H9 (cell line): ENCODE measurements around the gene MOSMO. TPM values are rescaled to one million over a fixed set of nuclear protein-coding genes. Genes with fewer than 3 reads are reported as not detected.

Source experiments
- DNase-seq: peaks from one replicate; pipeline ENCODE4 v3.0.0-alpha.2; 2017
- H2AFZ ChIP-seq: one replicate; pipeline ENCODE4 v1.6.1; 2013; ENCODE audit warnings: mild to moderate bottlenecking, low read length, control low read depth, moderate library complexity
- H2AK5ac ChIP-seq: 2 replicates; pipeline ENCODE4 v1.6.1; 2013; ENCODE audit warnings: low read length, control low read depth, mixed read lengths; ENCODE audit not compliant: insufficient read length
- H2BK120ac ChIP-seq: one replicate; pipeline ENCODE4 v1.6.1; 2013; ENCODE audit warnings: low read depth, mild to moderate bottlenecking, low read length, control low read depth, inconsistent platforms; ENCODE audit not compliant: poor library complexity, severe bottlenecking
- H2BK12ac ChIP-seq: 2 replicates; pipeline ENCODE4 v1.6.1; 2013; ENCODE audit warnings: low read length, control low read depth, mixed read lengths, low read depth; ENCODE audit not compliant: insufficient read length
- H2BK15ac ChIP-seq: 2 replicates; pipeline ENCODE4 v1.6.1; 2013; ENCODE audit warnings: low read depth, low read length, control low read depth
- H2BK20ac ChIP-seq: one replicate; pipeline ENCODE4 v1.6.1; 2013; ENCODE audit warnings: low read depth, mild to moderate bottlenecking, low read length, control low read depth, inconsistent platforms; ENCODE audit not compliant: poor library complexity, severe bottlenecking
- H2BK5ac ChIP-seq: 2 replicates; pipeline ENCODE4 v1.6.1; 2013; ENCODE audit warnings: low read length, control low read depth, mixed read lengths; ENCODE audit not compliant: insufficient read length
- H3K14ac ChIP-seq: 2 replicates; pipeline ENCODE4 v1.6.1; 2013; ENCODE audit warnings: low read length, control low read depth; ENCODE audit not compliant: insufficient read depth
- H3K18ac ChIP-seq: 2 replicates; pipeline ENCODE4 v1.6.1; 2013; ENCODE audit warnings: low read depth, mild to moderate bottlenecking, mixed read lengths, low read length, control low read depth; ENCODE audit not compliant: insufficient read length
- H3K23ac ChIP-seq: 2 replicates; pipeline ENCODE4 v1.6.1; 2013; ENCODE audit warnings: low read length, control low read depth, mixed read lengths, low read depth; ENCODE audit not compliant: insufficient read length
- H3K23me2 ChIP-seq: 2 replicates; pipeline ENCODE4 v1.6.1; 2013; ENCODE audit warnings: low read depth, mild to moderate bottlenecking, mixed read lengths, low read length, control low read depth; ENCODE audit not compliant: insufficient read length, poor library complexity, severe bottlenecking
- H3K27ac ChIP-seq: 2 replicates; pipeline ENCODE4 v1.5.1; 2013; ENCODE audit warnings: low read length, control low read depth, mixed read lengths, low read depth; ENCODE audit not compliant: insufficient read length
- H3K27me3 ChIP-seq: 2 replicates; pipeline ENCODE4 v1.6.1; 2013; ENCODE audit warnings: low read length, control low read depth, inconsistent platforms; ENCODE audit not compliant: insufficient read depth
- H3K4ac ChIP-seq: 2 replicates; pipeline ENCODE4 v1.6.1; 2013; ENCODE audit warnings: low read depth, mild to moderate bottlenecking, control low read depth, inconsistent platforms, low read length, moderate library complexity
- H3K4me1 ChIP-seq: 2 replicates; pipeline ENCODE4 v1.6.1; 2013; ENCODE audit warnings: low read length, control low read depth, inconsistent platforms; ENCODE audit not compliant: insufficient read depth
- H3K4me2 ChIP-seq: 2 replicates; pipeline ENCODE4 v1.6.1; 2013; ENCODE audit warnings: low read length, control low read depth, mixed read lengths; ENCODE audit not compliant: insufficient read length, insufficient read depth
- H3K56ac ChIP-seq: 2 replicates; pipeline ENCODE4 v1.6.1; 2013; ENCODE audit warnings: low read depth, mild to moderate bottlenecking, mixed read lengths, low read length, control low read depth; ENCODE audit not compliant: insufficient read length
- H3K79me1 ChIP-seq: 2 replicates; pipeline ENCODE4 v1.6.1; 2013; ENCODE audit warnings: low read depth, mild to moderate bottlenecking, moderate library complexity, low read length, control low read depth, inconsistent platforms; ENCODE audit not compliant: insufficient read depth, poor library complexity, severe bottlenecking
- H3K79me2 ChIP-seq: 2 replicates; pipeline ENCODE4 v1.6.1; 2013; ENCODE audit warnings: low read length, control low read depth, inconsistent platforms; ENCODE audit not compliant: insufficient read depth
- H3K9ac ChIP-seq: 2 replicates; pipeline ENCODE4 v1.6.1; 2013; ENCODE audit warnings: low read length, control low read depth, mixed read lengths; ENCODE audit not compliant: insufficient read length; ENCODE audit errors: extremely low read depth
- H3K9me3 ChIP-seq: one replicate; pipeline ENCODE4 v1.6.1; 2013; ENCODE audit warnings: low read depth, low read length, inconsistent platforms; ENCODE audit not compliant: control insufficient read depth
- H3T11ph ChIP-seq: one replicate; pipeline ENCODE4 v1.6.1; 2013; ENCODE audit warnings: mild to moderate bottlenecking, low read length, control low read depth, inconsistent platforms
- H4K20me1 ChIP-seq: one replicate; pipeline ENCODE4 v1.6.1; 2013; ENCODE audit not compliant: control insufficient read depth, insufficient read length, insufficient read depth
- H4K5ac ChIP-seq: 2 replicates; pipeline ENCODE4 v1.6.1; 2013; ENCODE audit warnings: low read depth, mild to moderate bottlenecking, mixed read lengths, low read length, control low read depth; ENCODE audit not compliant: insufficient read length
- H4K8ac ChIP-seq: replicated peaks from 2 replicates; pipeline ENCODE4 v1.6.1; 2013; ENCODE audit warnings: low read length, control low read depth, mixed read lengths, low read depth; ENCODE audit not compliant: insufficient read length
- H4K91ac ChIP-seq: 2 replicates; pipeline ENCODE4 v1.6.1; 2013; ENCODE audit warnings: low read depth, mild to moderate bottlenecking, moderate library complexity, mixed read lengths, low read length, control low read depth; ENCODE audit not compliant: insufficient read length
- H3K27ac Mint-ChIP-seq, 3 experiments: 2 replicates in 2 of 3; 3 replicates in 1 of 3; pipeline ENCODE4 v1.8.0; 2020 to 2021; ENCODE audit warnings: mixed read lengths in 3 of 3, mild to moderate bottlenecking in 1 of 3, moderate library complexity in 1 of 3
- H3K27me3 Mint-ChIP-seq: 2 replicates; pipeline ENCODE4 v1.8.0; 2021; ENCODE audit warnings: low read depth, mild to moderate bottlenecking, moderate library complexity, mixed read lengths
- H3K36me3 Mint-ChIP-seq, 3 experiments: 2 replicates in 2 of 3; 3 replicates in 1 of 3; pipeline ENCODE4 v1.8.0; 2020 to 2021; ENCODE audit warnings: low read depth in 3 of 3, mixed read lengths in 3 of 3; ENCODE audit not compliant: insufficient read depth in 1 of 3
- H3K4me1 Mint-ChIP-seq, 2 experiments: 2 replicates each; pipeline ENCODE4 v1.8.0; 2020; ENCODE audit warnings: mixed read lengths in 2 of 2
- H3K4me3 Mint-ChIP-seq, 2 experiments: 2 replicates in 1 of 2; 3 replicates in 1 of 2; pipeline ENCODE4 v1.8.0; 2020 to 2021; ENCODE audit warnings: mild to moderate bottlenecking in 2 of 2, mixed read lengths in 2 of 2, moderate library complexity in 1 of 2
- H3K9me3 Mint-ChIP-seq, 2 experiments: 2 replicates in 1 of 2; 3 replicates in 1 of 2; pipeline ENCODE4 v1.8.0; 2020; ENCODE audit warnings: mild to moderate bottlenecking in 2 of 2, mixed read lengths in 2 of 2, moderate library complexity in 1 of 2
- WGBS: extraction: QIAGEN DNeasy Blood & Tissue Kit; methylation state at CpG from one replicate; pipeline ENCODE4 v1.1.7; 2013; ENCODE audit warnings: missing lambda C conversion rate, low lambda C conversion rate, mixed read lengths; ENCODE audit not compliant: insufficient read length; ENCODE audit errors: extremely low coverage; 5-methylcytosine and 5-hydroxymethylcytosine counted together
- total RNA-seq: library from RNA; stranded (reverse); gene quantifications from 2 replicates; pipeline ENCODE4 v1.2.1, GENCODE V29; 2021
- TF ChIP-seq, protein P1 (sequence below): fragments of 200-600 bp; sonication (generic); conservative IDR thresholded peaks from 3 replicates; pipeline ENCODE4 v1.8.0; 2021; ENCODE audit warnings: antibody characterized with exemption, mild to moderate bottlenecking

MOSMO gene
- total RNA-seq, 1 experiment from 2014 or later, result 13.5 TPM

DNA sequence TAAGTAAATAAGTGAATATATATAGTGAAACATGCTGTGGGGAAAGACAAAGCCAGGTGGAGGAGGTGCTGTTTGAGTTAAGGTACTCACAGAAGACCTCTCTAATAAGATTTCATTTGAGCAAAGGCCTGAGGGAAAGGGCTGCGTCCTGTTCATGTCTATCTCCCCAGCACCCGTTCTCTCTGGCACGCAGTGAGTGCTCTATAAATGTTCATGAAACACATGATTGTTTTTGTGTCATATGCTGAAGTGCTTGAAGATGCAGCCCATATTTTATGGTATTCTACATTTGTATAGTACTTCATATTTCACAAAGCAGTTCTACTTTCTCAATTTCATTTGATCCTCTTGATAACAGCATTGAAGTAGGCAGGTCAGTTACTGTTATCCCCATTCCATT, 85.4 kb downstream of the MOSMO start:
- no peak overlapping the region for H2BK12ac ChIP-seq
- H3T11ph ChIP-seq, result no peak overlapping the region
- TF ChIP-seq, protein P1, sequence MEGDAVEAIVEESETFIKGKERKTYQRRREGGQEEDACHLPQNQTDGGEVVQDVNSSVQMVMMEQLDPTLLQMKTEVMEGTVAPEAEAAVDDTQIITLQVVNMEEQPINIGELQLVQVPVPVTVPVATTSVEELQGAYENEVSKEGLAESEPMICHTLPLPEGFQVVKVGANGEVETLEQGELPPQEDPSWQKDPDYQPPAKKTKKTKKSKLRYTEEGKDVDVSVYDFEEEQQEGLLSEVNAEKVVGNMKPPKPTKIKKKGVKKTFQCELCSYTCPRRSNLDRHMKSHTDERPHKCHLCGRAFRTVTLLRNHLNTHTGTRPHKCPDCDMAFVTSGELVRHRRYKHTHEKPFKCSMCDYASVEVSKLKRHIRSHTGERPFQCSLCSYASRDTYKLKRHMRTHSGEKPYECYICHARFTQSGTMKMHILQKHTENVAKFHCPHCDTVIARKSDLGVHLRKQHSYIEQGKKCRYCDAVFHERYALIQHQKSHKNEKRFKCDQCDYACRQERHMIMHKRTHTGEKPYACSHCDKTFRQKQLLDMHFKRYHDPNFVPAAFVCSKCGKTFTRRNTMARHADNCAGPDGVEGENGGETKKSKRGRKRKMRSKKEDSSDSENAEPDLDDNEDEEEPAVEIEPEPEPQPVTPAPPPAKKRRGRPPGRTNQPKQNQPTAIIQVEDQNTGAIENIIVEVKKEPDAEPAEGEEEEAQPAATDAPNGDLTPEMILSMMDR, result no peak
- H4K5ac ChIP-seq, result no peak overlapping the region
- no peaks in the 10 kb centered on the region for H3K27me3 ChIP-seq
- no peak overlapping the region for H2BK20ac ChIP-seq
- Mint-ChIP-seq H3K9me3 (no peaks in the 10 kb centered on the region), H3K4me1 (peaks cover 15 to 17% of the 10 kb centered on the region in 2 experiments), H3K4me3 (no peak overlapping the region), H3K27me3 (no peaks in the 10 kb centered on the region; the same call in none of the 2 replicates), H3K36me3 (no peaks in the 10 kb centered on the region), H3K27ac (no peak overlapping the region)
- H3K4ac ChIP-seq, result no peak overlapping the region
- no peaks in the 10 kb centered on the region for H3K23me2 ChIP-seq
- no peak overlapping the region for H2AFZ ChIP-seq
- H3K79me1 ChIP-seq, result no peaks in the 10 kb centered on the region
- H4K91ac ChIP-seq, result no peak overlapping the region
- no peak overlapping the region for H2AK5ac ChIP-seq
- no peak overlapping the region for H3K27ac ChIP-seq
- H3K4me2 ChIP-seq, result no peak overlapping the region
- H3K9me3 ChIP-seq, result no peaks in the 10 kb centered on the region
- H4K8ac ChIP-seq, result no peak overlapping the region
- H3K14ac ChIP-seq, result no peak overlapping the region
- no peak overlapping the region for H3K18ac ChIP-seq
- H3K79me2 ChIP-seq, result no peaks in the 10 kb centered on the region
- no CpG with 5 or more reads among the region's 3 CpGs for WGBS
- H3K9ac ChIP-seq, result no peak overlapping the region
- H2BK5ac ChIP-seq, result no peak overlapping the region
- no peak for DNase-seq
- no peak overlapping the region for H2BK120ac ChIP-seq
- no peaks in the 10 kb centered on the region; the same call in 1 of the 2 replicates for H3K4me1 ChIP-seq
- H4K20me1 ChIP-seq, result no peaks in the 10 kb centered on the region
- H3K23ac ChIP-seq, result no peak overlapping the region
- H2BK15ac ChIP-seq, result no peak overlapping the region
- H3K56ac ChIP-seq, result no peak overlapping the region
